GM21381 (cell line): ENCODE measurements around the gene PRKG1.

Experiments used
- ATAC-seq: cut with Tn5 transposase; IDR thresholded peaks from one replicate; pipeline ENCODE4 v1.9.1; 2021; ENCODE audit warnings: mild to moderate bottlenecking, moderate library complexity; ENCODE audit not compliant: unreplicated experiment

Gene PRKG1

DNA sequence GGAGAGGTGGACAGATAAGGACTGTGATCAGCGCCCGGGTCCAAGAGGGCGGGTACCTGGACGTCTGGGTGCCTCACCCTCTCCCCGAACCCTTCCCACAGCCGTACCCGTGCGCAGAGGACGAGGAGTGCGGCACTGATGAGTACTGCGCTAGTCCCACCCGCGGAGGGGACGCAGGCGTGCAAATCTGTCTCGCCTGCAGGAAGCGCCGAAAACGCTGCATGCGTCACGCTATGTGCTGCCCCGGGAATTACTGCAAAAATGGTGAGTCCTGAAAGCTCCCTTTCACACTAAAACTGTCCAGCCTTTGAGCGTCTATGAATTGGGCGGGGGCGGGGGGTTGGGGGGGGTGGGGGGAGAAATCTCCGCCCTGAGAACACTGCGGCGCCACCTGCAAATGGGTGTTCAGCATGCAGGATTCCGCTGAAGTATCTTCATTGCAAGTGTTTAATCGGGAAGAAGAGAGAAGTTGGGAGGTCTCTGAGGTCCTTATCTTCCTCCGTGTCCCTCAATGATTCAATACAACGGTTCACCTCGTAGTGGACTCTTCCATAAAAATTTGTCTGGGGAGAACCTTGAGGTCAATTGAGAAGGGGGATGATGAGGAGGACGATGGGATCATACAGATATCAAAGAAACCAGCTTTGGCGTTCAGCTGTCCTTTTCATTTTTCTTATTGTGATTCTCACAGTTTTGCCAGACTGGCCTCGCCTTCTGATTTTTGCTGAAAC is 1240.7 kb downstream of the PRKG1 start:
- no peak for ATAC-seq

DNA sequence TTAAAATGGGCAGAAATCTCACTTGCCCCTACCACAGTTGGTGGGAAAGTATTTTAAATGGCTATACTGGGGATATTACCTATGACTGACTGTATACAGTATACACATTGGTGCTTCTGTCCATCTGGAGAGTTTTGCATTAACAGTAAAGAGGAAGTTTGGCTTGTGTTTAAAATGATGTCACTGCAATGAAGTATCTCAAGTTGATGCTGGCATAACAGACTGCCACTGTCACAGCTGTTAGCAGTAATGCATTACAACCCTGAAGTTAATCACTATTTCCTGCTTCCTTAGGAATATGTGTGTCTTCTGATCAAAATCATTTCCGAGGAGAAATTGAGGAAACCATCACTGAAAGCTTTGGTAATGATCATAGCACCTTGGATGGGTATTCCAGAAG is 1241.7 kb downstream of the PRKG1 start:
- no peak for ATAC-seq

DNA sequence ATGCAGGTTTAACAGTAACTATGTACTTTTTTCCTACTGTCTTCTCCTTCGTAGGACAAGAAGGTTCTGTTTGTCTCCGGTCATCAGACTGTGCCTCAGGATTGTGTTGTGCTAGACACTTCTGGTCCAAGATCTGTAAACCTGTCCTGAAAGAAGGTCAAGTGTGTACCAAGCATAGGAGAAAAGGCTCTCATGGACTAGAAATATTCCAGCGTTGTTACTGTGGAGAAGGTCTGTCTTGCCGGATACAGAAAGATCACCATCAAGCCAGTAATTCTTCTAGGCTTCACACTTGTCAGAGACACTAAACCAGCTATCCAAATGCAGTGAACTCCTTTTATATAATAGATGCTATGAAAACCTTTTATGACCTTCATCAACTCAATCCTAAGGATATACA is 1242.2 kb downstream of the PRKG1 start:
- no peak for ATAC-seq

DNA sequence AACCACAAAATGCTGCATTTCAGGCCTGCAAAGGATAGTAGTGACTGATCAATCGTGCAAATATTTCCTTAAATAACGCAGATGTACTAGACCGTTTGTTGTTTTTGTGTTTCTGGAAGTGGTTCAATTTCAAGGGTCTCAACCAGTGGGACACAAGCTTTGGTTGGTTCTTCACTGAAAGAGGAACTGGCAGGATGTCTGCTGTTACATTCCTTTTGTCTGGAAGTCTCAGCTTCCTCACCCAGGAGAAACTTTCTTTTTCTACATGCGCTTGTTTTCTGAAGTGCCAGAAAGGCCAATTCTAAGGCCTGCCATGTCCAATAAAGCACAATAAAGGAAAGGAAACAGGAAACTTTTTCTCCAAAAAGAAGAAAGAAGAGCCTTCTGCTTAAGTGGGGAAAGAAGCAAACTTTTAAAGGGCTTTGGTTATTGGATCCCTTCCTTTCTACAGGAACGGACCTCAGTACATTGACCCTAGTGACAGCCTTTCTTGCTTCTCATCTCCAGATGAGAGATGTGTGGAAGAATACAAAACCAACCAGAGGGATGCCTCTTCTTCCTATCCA is 1243.9 kb downstream of the PRKG1 start:
- ATAC-seq: no peak

DNA sequence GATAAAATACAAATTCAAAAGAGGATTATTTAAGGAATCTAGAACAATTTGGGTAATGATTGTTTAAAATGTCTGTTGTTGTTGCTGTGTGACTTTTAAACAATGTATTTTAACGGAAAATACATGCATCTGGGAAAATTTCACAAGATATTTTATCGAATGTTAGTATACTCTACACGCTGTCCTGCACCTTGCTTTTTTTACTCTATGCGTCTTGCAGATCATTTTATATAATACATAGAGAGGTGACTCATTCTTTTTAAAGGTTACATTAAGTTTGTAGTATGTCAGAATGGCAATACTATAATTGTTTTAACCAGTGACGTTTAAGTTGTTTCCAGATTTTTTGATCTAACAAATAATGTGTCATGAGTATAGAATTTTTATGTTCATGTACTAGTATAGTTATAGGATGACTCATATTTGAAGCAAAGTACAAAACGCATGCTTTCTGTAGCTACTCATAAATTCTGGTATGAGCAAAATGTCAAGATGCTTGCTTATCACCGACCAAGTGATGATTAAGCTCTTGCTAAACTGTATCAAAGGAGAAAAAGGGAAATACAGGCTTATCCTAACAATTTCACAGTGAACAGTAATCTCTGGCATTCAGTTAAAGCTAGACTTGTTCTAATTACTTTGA is 1244.7 kb downstream of the PRKG1 start:
- ATAC-seq: no peak

DNA sequence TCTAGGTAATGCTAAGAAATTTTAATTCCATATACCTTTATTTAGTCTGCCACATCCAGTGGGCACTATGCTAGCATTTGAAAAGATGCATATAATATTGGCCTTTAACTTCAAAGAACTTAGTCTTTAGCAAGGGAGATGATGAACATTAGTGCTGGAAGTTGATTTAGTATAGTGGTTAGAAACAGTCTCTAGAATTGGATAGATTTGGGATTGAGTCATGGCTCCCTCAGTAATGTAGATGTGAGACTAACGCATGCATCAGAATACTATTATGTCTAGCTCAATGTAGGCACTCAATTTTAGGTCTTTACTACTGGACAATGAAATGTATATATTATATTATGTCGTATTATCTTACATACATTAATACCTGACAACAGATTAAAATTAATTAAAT is 1245.6 kb downstream of the PRKG1 start:
- no peak for ATAC-seq

DNA sequence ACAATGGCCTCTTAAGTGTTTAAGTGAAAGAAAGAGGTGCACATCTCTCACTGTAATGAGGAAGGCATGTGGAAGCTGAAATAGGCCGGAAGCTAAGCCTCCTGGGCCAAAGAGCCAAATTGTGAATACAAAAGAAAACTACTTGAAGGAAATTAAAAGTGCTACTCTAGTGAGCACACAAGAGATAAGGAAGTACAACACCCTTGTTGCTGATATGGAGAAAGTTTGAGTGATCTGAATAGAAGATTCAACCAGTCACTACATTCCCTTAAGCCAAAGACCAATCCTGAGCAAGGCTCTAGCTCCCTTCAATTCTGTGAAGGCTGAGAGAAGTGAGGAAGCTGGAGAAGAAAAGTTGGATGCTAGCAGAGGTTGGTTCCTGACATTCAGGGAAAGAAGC is 1248.0 kb downstream of the PRKG1 start:
- ATAC-seq: no peak

DNA sequence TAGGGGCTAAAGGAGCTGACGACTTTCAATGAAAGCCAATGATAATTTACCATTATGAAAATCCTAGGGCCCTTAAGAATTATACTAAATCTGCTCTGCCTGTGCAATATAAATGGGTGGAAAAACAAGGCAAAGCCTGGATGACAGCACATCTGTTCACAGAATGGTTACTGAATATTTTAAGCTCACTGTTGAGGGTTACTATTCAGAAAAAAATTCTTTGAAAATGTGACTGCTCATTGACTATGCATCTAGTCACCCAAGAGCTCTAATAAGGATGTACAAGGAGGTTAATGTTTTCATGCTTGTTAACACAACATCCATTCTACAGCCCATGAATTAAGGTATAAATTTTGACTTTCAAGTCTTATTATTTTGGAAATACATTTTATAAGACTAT is 1248.6 kb downstream of the PRKG1 start:
- ATAC-seq: no peak

DNA sequence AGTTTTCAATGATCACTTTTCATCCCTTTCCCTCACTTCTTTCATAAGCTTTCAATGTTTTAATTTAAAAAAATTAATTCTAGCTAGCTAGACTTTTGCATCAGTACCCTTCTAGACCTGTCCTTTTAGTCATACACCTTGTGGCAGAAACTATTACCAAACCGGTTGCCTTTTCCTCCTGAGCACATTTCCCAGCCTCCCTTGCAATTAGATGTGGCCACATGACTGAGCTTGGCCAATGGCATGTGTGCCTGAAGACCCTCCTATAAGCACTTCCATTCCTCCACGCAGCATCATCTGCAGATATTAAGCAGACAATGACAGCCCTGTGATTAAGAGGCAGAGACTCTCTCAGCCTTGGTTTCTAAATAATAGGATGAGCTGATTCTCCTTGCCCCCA is 1252.1 kb downstream of the PRKG1 start:
- no peak for ATAC-seq

DNA sequence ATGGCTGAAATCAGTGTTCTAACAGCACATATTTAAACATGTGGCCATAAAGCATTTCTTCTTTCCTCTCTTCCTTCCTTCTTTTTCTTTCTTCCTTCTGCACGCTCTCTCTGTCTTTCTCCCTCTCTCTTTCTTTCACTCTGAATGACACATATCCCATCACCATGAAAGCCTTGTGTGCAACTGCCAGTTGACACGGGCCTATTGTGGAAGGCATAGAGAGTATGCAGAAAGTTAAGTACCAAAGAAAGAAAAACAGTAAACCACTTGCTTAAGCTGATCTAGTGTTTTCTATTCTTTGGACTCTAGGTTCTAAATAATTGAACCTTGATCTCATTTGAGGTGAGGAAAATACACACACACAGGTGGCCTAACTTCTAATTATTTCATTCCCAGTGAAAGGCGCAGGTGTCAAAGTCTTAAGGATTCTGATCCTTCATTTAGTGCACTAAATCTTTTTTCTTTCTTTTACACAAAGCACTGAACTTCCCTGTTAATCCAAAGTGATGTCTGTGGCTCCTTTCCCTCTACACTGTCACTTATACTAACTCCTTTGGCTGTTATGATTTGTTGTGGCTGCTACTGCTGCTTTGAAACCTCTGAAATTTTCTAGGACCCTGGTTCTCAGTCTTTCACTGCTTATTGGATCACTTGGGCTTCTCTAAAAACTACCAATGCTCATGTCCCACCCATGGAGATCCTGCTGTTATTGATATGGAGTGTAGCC is 1257.5 kb downstream of the PRKG1 start:
- no peak for ATAC-seq

DNA sequence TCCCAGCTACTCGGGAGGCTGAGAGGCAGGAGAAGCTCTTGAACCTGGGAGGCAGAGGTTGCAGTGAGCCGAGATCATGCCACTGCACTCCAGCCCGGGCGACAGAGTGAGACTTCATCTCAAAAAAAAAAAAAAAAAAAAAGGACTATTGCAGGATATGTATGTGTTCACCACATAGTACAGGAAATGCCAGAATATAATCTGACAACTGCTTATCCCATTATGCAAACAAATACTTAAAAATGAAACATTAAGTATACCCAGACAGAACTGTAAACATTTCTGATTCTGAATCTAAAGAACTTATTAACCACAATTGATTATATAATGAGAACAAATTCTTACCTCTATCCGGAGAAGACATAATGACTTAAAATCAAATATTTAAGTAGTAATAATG is 1258.5 kb downstream of the PRKG1 start:
- ATAC-seq: no peak

DNA sequence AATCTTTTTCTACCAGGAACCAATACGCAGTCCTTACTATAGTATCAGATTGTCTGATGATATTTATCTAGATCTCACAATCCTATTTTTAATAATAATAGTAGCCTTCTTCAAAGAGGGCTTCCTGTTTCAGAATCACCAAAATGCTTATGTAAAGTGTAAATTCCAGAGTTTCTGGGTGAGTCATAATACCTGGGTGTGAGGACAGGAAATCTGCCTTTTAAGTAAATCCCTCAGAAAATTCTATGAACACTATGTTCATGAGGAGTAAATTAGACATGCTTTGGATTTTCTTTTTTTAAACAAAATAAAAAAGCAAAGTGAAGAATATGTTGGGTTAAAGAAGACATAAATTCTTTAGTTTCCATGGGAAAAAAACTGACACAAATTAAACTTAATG is 1260.3 kb downstream of the PRKG1 start:
- ATAC-seq: no peak

DNA sequence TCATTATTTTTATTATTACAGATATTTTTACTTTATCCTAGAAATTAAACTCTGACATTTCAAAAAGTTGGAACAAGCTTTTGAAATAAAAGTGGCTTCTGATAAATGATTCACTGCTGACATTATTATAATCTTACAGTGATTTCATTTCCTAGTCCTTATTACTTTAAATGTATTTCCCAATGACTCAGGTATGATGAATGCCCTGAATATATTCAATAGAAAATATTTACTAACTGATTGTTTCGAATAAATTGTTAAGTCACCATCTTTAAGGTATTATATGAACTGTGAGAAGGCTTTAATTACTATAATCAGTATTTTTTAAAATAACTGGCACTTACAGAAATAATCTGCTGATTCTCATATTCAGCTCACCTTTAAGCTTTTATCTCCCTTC is 1261.4 kb downstream of the PRKG1 start:
- ATAC-seq: no peak

DNA sequence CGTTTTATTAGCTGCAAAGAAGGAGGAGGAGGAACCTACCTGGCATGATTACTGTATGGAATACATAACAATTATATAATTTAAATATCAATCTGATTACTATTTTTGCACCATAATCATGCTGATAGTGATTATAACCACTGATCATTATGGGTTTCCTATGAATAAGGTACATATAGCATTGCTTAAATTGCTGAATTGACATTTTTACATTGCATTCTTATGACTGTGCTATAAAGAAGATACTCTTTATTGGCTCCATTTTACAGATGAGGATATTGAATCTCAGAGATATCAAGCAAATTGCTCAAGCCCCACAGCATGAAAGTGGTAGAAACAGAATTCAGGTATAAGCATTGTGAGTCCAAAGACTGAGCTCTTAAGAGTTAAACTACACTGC is 1262.9 kb downstream of the PRKG1 start:
- ATAC-seq: no peak

DNA sequence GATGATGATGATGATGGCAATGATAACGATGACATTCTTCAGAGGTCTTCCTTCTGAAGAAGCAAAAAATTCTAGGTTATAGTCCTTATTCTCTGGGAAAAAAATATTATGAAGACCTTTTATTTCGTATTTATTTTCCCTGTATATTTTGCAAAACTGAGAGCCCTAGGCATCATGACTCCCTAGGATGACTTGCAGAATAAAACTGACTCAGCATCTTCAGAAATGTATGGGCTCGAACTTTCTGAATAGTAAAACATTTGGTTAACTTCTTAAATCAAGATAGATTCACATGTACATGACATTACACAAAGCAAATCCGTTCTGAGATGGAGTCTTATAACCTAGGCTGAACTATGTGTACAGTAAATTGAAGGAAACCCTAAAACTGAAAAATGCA is 1269.2 kb downstream of the PRKG1 start:
- no peak for ATAC-seq

DNA sequence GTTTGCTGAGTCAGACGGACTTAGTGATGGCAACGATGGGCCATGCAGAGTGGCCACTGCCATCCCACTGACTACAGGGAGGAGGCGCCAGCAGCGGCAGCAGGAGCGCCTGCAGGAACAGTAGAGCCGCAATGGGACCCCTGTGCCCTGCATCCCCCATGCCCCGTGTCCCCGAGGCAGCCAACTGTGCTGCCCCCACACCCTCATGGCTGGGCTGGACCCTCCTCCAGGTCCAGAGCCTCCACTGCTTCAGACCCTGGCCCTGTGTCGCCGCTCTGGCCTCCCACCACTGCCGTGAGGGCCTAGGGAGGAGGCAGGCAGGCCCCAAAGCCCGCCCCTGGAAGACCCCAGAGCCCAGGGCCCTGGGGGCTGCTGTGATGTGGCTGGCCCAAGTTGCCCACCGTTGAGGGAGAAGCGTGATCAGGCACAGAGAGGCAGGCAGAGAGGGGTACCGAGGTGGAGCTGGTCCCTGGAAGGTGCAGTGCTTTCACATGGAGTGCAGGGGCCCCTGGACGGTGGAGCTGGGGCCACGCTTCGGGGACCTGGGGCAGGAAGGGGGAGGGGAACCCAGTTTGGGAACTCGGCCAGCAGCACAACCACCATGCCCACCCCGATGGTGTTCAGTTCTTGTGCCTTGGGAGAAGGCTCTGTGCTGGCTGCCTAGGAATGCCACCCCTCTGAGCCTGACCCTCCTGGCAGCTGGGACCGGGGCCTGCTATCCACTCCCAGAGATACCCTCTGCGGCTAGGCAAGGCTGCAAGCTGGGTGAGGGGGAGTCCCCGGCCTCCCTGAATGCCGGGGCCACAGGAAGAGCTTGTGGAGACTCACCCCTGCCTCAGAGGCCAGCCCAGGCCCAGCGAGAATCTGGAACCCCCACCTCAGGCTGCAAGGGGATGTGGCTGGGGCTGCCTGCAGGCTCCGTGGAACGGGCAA is 1272.4 kb downstream of the PRKG1 start:
- ATAC-seq: no peak

DNA sequence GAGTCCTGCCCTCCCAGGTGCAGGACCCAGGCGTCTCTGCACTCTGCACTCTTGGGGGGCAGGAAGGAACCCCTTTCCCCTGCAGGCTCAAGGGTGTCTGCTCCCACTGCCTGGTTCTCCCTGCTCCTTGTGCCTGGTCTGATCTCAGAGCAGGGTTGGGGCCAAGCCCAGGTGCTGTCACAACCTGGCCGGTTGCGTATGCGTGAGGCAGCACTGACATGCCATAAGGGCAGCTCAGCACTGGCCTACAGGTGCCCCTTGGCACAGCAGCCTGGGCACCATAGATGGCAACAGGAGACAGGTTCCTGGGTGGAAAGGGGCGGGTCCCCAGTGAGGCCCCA is 1273.0 kb downstream of the PRKG1 start:
- no peak for ATAC-seq
